Fibroblast of skin of right biceps (primary cell): ENCODE results near the gene SNX14.

ENCODE experiments used
- DNase-seq: peaks from one replicate; pipeline ENCODE4 v3.0.0-alpha.2; 2013

SNX14 gene

GRCh38 chr6:85460921-85461797 lies 132.5 kb downstream of the SNX14 start:
- peak; percentile 61 for DNase-seq

- DNase-seq: no peak
Observed at GRCh38 chr6:85460154-85460920, 133.3 kb downstream of the SNX14 start.

- peak; percentile 96 for DNase-seq
Observed at GRCh38 chr6:85459224-85459901, 134.3 kb downstream of the SNX14 start.

- no peak for DNase-seq
Observed at GRCh38 chr6:85458782-85459181, 134.9 kb downstream of the SNX14 start.

- no peak for DNase-seq
Observed at GRCh38 chr6:85458184-85458583, 135.5 kb downstream of the SNX14 start.

GRCh38 chr6:85456782-85457181 lies 136.9 kb downstream of the SNX14 start:
- no peak for DNase-seq
